SU-DHL-6 (cell line): ENCODE results near the gene RAB20.

Experiments
- EZH2phosphoT487 ChIP-seq: fragments of 200-600 bp; sonication (generic), shearing (Covaris generic); conservative IDR thresholded peaks from 2 replicates; pipeline ENCODE4 v1.6.1; 2018; ENCODE audit warnings: mild to moderate bottlenecking, antibody characterized with exemption, low read length, moderate library complexity, mixed read lengths
- TF ChIP-seq, protein P1 (sequence below): fragments of 200-600 bp; sonication (generic); IDR thresholded peaks from one replicate; pipeline ENCODE4 v1.5.1; 2017; ENCODE audit warnings: antibody characterized with exemption, mild to moderate bottlenecking, low read length, moderate library complexity; ENCODE audit not compliant: insufficient read depth, poor library complexity, severe bottlenecking

DNA sequence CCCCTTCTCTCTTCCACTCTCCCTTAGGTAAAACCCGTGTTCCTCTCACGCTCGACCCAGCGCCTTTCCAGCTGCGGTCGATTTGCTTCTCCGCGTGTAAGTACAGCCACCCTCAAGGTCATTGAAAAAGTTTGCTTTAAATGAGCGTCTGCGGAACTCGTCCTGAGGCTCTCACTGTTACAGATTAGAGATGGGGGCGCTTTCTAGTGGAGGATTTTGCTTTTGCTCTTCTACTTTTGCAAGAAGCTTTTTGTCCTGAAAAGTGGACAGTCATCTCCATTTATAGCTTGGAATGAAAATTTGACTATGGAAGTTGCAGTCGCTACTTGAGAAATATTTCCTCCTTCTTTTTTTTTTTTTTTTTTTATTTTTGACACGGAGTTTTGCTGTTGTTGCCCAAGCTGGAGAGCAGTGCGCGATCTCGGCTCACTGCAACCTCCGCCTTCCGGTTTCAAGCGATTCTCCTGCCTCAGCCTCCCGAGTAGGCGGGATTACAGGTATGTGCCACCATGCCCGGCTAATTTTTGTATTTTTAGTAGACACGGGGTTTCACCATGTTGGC, 595 bp upstream of the RAB20 start:
- TF ChIP-seq, protein P1, sequence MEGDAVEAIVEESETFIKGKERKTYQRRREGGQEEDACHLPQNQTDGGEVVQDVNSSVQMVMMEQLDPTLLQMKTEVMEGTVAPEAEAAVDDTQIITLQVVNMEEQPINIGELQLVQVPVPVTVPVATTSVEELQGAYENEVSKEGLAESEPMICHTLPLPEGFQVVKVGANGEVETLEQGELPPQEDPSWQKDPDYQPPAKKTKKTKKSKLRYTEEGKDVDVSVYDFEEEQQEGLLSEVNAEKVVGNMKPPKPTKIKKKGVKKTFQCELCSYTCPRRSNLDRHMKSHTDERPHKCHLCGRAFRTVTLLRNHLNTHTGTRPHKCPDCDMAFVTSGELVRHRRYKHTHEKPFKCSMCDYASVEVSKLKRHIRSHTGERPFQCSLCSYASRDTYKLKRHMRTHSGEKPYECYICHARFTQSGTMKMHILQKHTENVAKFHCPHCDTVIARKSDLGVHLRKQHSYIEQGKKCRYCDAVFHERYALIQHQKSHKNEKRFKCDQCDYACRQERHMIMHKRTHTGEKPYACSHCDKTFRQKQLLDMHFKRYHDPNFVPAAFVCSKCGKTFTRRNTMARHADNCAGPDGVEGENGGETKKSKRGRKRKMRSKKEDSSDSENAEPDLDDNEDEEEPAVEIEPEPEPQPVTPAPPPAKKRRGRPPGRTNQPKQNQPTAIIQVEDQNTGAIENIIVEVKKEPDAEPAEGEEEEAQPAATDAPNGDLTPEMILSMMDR, result no peak
- no peak for TF ChIP-seq EZH2phosphoT487
